ENCODE measurements around the gene NUP98.

NUP98 gene

DNA sequence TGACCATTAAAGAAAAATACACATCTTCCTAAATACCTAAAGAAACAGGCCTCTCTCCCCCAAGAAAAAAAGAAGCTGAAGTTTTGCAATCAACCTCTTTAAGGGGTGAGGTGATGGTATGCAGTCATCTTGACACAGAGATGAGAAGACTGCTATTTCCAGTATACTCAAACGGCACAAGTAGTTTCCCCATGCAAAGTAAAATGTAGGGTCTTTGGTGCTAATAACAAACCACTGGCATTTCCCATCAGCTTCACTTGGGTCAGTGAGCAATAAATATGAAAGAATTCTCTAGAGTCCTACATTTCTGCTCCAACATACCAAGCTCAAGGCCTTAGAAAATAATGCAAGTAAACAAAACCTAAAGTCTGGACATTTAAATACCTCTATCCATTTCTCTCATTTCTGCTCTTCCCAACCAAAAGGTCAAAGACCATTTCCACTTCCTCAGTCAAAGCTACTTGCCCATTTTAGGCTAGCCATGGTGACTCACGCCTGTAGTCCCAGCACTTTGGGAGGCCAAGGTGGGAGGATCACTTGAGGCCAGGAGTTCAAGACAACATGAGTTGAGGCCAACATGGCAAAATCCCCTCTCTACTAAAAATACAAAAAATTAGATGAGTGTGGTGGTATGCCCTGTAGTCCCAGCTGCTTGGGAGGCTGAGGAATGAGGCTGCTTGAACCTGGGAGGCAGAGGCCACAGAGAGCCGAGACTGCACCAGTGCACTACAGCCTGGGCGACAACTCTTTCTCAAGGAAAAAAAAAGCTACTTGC is 86.7 kb downstream of the NUP98 start:
- no peaks in the 10 kb centered on the region for H3K9me3 ChIP-seq (ENCODE audit: insufficient read depth, low read length)
- H3K9ac ChIP-seq (ENCODE audit: insufficient read length, low read depth): no peak overlapping the region
- TF ChIP-seq ZNF274 (IDR thresholded peaks at IDR 0.05; ENCODE audit: low read depth, low read length) (no peak), SUZ12 (IDR thresholded peaks at IDR 0.05; ENCODE audit: extremely low read depth, insufficient read depth, insufficient read length) (no peak), YY1 (IDR thresholded peaks at IDR 0.05; ENCODE audit: insufficient read depth, insufficient read length) (no peak)
- DNase-seq (ENCODE audit: low read depth, low spot score): no peak
- peaks cover 88% of the 10 kb centered on the region for H3K36me3 ChIP-seq (ENCODE audit: insufficient read depth, insufficient read length, low read length)
- H3K4me1 ChIP-seq (ENCODE audit: insufficient read depth, insufficient read length): no peaks in the 10 kb centered on the region
- H3K4me3 ChIP-seq (ENCODE audit: insufficient read length, low read depth): no peak overlapping the region
- H3K27me3 ChIP-seq (ENCODE audit: insufficient read depth, insufficient read length): no peaks in the 10 kb centered on the region

DNA sequence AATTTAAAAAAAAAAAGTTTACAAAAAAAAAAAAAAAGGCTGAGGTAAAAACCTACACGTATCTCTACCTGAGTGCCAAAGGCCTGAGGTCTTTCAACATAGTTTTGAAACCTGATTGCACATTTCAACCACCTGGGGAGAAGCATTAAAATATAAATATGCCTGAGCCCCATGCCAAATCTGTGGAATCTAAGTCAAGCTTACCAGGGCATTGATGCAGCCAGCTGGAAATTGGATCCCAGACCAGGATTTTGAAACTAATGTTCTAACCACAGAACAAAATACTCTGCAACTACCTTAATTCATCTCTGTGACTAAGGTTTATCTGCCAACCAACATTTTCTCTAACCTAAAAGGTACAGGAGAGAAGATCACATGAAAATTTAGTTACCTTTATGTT is 87.4 kb downstream of the NUP98 start:
- DNase-seq (ENCODE audit: low read depth, low spot score): no peak
- H3K9ac ChIP-seq (ENCODE audit: insufficient read length, low read depth): no peak overlapping the region
- no peaks in the 10 kb centered on the region for H3K27me3 ChIP-seq (ENCODE audit: insufficient read depth, insufficient read length)
- no peaks in the 10 kb centered on the region for H3K9me3 ChIP-seq (ENCODE audit: insufficient read depth, low read length)
- no peak for TF ChIP-seq YY1 (IDR thresholded peaks at IDR 0.05; ENCODE audit: insufficient read depth, insufficient read length)
- H3K4me1 ChIP-seq (ENCODE audit: insufficient read depth, insufficient read length): no peaks in the 10 kb centered on the region
- no peak overlapping the region for H3K4me3 ChIP-seq (ENCODE audit: insufficient read length, low read depth)
- H3K36me3 ChIP-seq (ENCODE audit: insufficient read depth, insufficient read length, low read length): peaks cover 87% of the 10 kb centered on the region

- no peak for DNase-seq (ENCODE audit: low read depth, low spot score)
- Histone ChIP-seq H3K4me1 (ENCODE audit: insufficient read depth, insufficient read length) (no peaks in the 10 kb centered on the region), H3K4me3 (ENCODE audit: insufficient read length, low read depth) (no peak overlapping the region), H3K9me3 (ENCODE audit: insufficient read depth, low read length) (no peaks in the 10 kb centered on the region), H3K9ac (ENCODE audit: insufficient read length, low read depth) (no peak overlapping the region), H3K27me3 (ENCODE audit: insufficient read depth, insufficient read length) (no peaks in the 10 kb centered on the region), H3K36me3 (ENCODE audit: insufficient read depth, insufficient read length, low read length) (peaks cover 86% of the 10 kb centered on the region)
- TF ChIP-seq ZNF274 (IDR thresholded peaks at IDR 0.05; ENCODE audit: low read depth, low read length): no peak
- no peak for TF ChIP-seq YY1 (IDR thresholded peaks at IDR 0.05; ENCODE audit: insufficient read depth, insufficient read length)
- TF ChIP-seq SUZ12 (IDR thresholded peaks at IDR 0.05; ENCODE audit: extremely low read depth, insufficient read depth, insufficient read length): no peak
Observed at GRCh38 chr11:3707176-3707575, 90.2 kb downstream of the NUP98 start.

- H3K9ac ChIP-seq (ENCODE audit: insufficient read length, low read depth): no peak overlapping the region
Observed at GRCh38 chr11:3703383-3703782, 94.0 kb downstream of the NUP98 start.

GRCh38 chr11:3700910-3701309 is 96.4 kb downstream of the NUP98 start:
- Histone ChIP-seq H3K27me3 (ENCODE audit: insufficient read depth, insufficient read length) (no peaks in the 10 kb centered on the region), H3K4me1 (ENCODE audit: insufficient read depth, insufficient read length) (no peaks in the 10 kb centered on the region), H3K4me3 (ENCODE audit: insufficient read length, low read depth) (no peak overlapping the region), H3K9ac (ENCODE audit: insufficient read length, low read depth) (no peak overlapping the region), H3K9me3 (ENCODE audit: insufficient read depth, low read length) (no peaks in the 10 kb centered on the region), H3K36me3 (ENCODE audit: insufficient read depth, insufficient read length, low read length) (peaks cover 89% of the 10 kb centered on the region)
- DNase-seq (ENCODE audit: low read depth, low spot score): no peak
- TF ChIP-seq ZNF274 (IDR thresholded peaks at IDR 0.05; ENCODE audit: low read depth, low read length) (no peak), SUZ12 (IDR thresholded peaks at IDR 0.05; ENCODE audit: extremely low read depth, insufficient read depth, insufficient read length) (no peak), YY1 (IDR thresholded peaks at IDR 0.05; ENCODE audit: insufficient read depth, insufficient read length) (no peak)

More at GRCh38 chr11:3703383-3703782, 94.0 kb downstream of the NUP98 start:
- TF ChIP-seq ZNF274 (IDR thresholded peaks at IDR 0.05; ENCODE audit: low read depth, low read length) (no peak), SUZ12 (IDR thresholded peaks at IDR 0.05; ENCODE audit: extremely low read depth, insufficient read depth, insufficient read length) (no peak), YY1 (IDR thresholded peaks at IDR 0.05; ENCODE audit: insufficient read depth, insufficient read length) (no peak)
- H3K9me3 ChIP-seq (ENCODE audit: insufficient read depth, low read length): no peaks in the 10 kb centered on the region
- H3K4me1 ChIP-seq (ENCODE audit: insufficient read depth, insufficient read length): no peaks in the 10 kb centered on the region
- H3K4me3 ChIP-seq (ENCODE audit: insufficient read length, low read depth): no peak overlapping the region
- peaks cover 84% of the 10 kb centered on the region for H3K36me3 ChIP-seq (ENCODE audit: insufficient read depth, insufficient read length, low read length)
- no peaks in the 10 kb centered on the region for H3K27me3 ChIP-seq (ENCODE audit: insufficient read depth, insufficient read length)
- DNase-seq (ENCODE audit: low read depth, low spot score): no peak

DNA sequence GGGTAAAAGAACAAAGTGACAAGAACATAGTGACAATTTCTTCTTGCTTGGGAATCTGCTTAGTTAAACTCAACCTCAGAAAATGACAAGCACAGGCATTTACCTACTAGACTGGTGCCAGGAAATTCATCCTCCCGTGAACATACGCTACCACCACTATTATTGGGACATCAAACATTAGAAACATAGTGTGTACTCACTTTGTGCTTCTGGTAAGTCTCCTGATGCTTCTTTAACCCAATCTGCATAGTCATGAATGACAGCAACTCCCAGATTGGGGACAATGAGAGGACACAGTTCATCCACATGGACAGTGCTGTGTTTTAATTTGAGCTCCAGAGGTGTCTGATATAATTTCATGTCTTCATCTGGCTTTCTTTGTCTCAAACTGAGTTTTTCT is 96.9 kb downstream of the NUP98 start:
- no peak overlapping the region for H3K9ac ChIP-seq (ENCODE audit: insufficient read length, low read depth)
- H3K36me3 ChIP-seq (ENCODE audit: insufficient read depth, insufficient read length, low read length): peaks cover 90% of the 10 kb centered on the region

GRCh38 chr11:3686751-3687150 is 110.6 kb downstream of the NUP98 start:
- no peak for DNase-seq (ENCODE audit: low read depth, low spot score)

More for the DNA sequence above, 96.9 kb downstream of the NUP98 start:
- Histone ChIP-seq H3K4me1 (ENCODE audit: insufficient read depth, insufficient read length) (no peaks in the 10 kb centered on the region), H3K27me3 (ENCODE audit: insufficient read depth, insufficient read length) (no peaks in the 10 kb centered on the region), H3K4me3 (ENCODE audit: insufficient read length, low read depth) (no peak overlapping the region), H3K9me3 (ENCODE audit: insufficient read depth, low read length) (no peaks in the 10 kb centered on the region)
- no peak for TF ChIP-seq YY1 (IDR thresholded peaks at IDR 0.05; ENCODE audit: insufficient read depth, insufficient read length)
- no peak for TF ChIP-seq SUZ12 (IDR thresholded peaks at IDR 0.05; ENCODE audit: extremely low read depth, insufficient read depth, insufficient read length)
- no peak for TF ChIP-seq ZNF274 (IDR thresholded peaks at IDR 0.05; ENCODE audit: low read depth, low read length)
- no peak for DNase-seq (ENCODE audit: low read depth, low spot score)

More at GRCh38 chr11:3686751-3687150, 110.6 kb downstream of the NUP98 start:
- Histone ChIP-seq H3K9me3 (ENCODE audit: insufficient read depth, low read length) (no peaks in the 10 kb centered on the region), H3K4me1 (ENCODE audit: insufficient read depth, insufficient read length) (no peaks in the 10 kb centered on the region), H3K4me3 (ENCODE audit: insufficient read length, low read depth) (no peak overlapping the region), H3K27me3 (ENCODE audit: insufficient read depth, insufficient read length) (no peaks in the 10 kb centered on the region), H3K9ac (ENCODE audit: insufficient read length, low read depth) (no peak overlapping the region), H3K36me3 (ENCODE audit: insufficient read depth, insufficient read length, low read length) (peaks cover 85% of the 10 kb centered on the region)
- TF ChIP-seq YY1 (IDR thresholded peaks at IDR 0.05; ENCODE audit: insufficient read depth, insufficient read length) (no peak), SUZ12 (IDR thresholded peaks at IDR 0.05; ENCODE audit: extremely low read depth, insufficient read depth, insufficient read length) (no peak), ZNF274 (IDR thresholded peaks at IDR 0.05; ENCODE audit: low read depth, low read length) (no peak)
